Measurements from ENCODE around the gene SEL1L2. TPM values are rescaled to one million over a fixed set of nuclear protein-coding genes. Genes with fewer than 3 reads are reported as not detected.

Gene SEL1L2
- total RNA-seq, 6 experiments from 2014 or later: not detected

DNA sequence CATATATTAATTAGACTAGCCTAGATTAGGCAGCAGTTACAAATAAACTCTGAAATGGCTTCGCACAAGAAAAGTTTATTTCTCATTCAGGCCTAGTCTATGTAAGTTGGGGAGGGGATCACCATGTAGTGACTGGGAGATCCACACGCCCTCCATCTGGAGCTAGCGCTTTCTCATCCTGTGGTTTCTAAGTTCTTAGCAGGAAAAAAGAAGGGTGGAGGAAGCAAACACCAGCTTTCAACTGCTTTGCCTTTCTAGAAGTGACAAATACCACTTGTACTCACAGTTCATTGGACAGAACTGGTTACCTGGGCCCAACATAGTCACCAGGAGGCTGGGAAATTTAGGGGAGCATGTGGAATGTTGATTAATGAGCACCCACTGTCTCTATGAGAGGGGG, 158.9 kb downstream of the SEL1L2 start:
- Histone ChIP-seq H3K36me3 (no peaks in the 10 kb centered on the region), H3K9me3 (peaks cover 0 to 3% (median 0%) of the 10 kb centered on the region in 4 donors), H3K4me3 (no peak overlapping the region), H3K4me1 (no peaks in the 10 kb centered on the region), H3K27me3 (no peaks in the 10 kb centered on the region), H3K27ac (no peak overlapping the region)
- DNase-seq (no peak), ATAC-seq (no peak)
- 86% methylated on average over 3 of the region's 3 CpGs for WGBS (ENCODE audit: insufficient coverage, low coverage, low lambda C conversion rate, missing lambda C conversion rate)
- TF ChIP-seq, protein P1, sequence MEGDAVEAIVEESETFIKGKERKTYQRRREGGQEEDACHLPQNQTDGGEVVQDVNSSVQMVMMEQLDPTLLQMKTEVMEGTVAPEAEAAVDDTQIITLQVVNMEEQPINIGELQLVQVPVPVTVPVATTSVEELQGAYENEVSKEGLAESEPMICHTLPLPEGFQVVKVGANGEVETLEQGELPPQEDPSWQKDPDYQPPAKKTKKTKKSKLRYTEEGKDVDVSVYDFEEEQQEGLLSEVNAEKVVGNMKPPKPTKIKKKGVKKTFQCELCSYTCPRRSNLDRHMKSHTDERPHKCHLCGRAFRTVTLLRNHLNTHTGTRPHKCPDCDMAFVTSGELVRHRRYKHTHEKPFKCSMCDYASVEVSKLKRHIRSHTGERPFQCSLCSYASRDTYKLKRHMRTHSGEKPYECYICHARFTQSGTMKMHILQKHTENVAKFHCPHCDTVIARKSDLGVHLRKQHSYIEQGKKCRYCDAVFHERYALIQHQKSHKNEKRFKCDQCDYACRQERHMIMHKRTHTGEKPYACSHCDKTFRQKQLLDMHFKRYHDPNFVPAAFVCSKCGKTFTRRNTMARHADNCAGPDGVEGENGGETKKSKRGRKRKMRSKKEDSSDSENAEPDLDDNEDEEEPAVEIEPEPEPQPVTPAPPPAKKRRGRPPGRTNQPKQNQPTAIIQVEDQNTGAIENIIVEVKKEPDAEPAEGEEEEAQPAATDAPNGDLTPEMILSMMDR (IDR thresholded peaks at IDR 0.05): no peak
- no peak for TF ChIP-seq POLR2A (IDR thresholded peaks at IDR 0.05)
- intact Hi-C loops (cut with DNase I): no loop called here

DNA sequence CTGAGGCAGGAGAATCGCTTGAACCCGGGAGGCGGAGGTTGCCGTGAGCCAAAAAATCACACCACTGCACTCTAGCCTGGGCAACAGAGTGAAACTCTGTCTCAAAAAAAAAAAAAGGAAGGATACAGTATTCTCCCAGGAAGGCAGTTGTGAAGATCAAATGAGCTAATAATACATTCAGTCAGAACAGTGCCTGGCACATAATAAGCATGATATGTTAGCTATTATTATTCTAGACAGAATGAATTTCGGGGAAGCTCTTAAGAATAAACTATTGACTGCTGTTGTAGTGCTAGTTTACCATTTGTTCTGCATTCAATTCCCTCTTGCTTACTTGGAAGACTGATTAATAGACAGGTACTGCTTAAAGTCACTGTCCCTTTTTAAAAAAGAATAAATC, 164.9 kb downstream of the SEL1L2 start:
- ATAC-seq (no peak), DNase-seq (no peak)
- WGBS (ENCODE audit: insufficient coverage, low coverage, low lambda C conversion rate, missing lambda C conversion rate): 72% methylated on average over 4 of the region's 5 CpGs
- intact Hi-C loops (cut with DNase I): no loop called here
- Histone ChIP-seq H3K27me3 (no peaks in the 10 kb centered on the region), H3K4me3 (no peak overlapping the region), H3K27ac (no peak overlapping the region), H3K4me1 (no peaks in the 10 kb centered on the region), H3K36me3 (no peaks in the 10 kb centered on the region), H3K9me3 (no peaks in the 10 kb centered on the region)
- TF ChIP-seq, protein P1 (IDR thresholded peaks at IDR 0.05): no peak
- no peak for TF ChIP-seq POLR2A (IDR thresholded peaks at IDR 0.05)

DNA sequence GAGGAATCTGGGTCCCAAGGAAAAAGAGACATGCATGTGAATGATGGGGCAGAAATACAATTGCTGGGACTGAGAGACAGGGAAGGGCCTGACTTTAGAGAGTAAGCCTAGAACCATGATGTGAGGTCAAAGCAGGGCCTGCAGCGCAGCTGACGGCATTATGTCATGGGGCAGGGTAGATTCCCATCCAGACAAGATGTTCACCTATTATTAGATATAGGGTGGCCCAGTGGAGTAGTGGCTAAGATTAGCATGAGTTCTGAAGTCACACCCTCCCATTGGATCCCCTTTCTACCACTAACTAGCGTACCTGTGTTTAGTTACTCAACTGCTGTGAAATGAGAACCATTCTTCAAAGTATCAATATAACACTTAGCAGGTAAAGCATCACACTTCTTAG, 166.0 kb downstream of the SEL1L2 start:
- Histone ChIP-seq H3K27ac (no peak overlapping the region), H3K27me3 (no peaks in the 10 kb centered on the region), H3K9me3 (no peaks in the 10 kb centered on the region), H3K4me3 (no peak overlapping the region), H3K36me3 (no peaks in the 10 kb centered on the region), H3K4me1 (no peaks in the 10 kb centered on the region)
- ATAC-seq: no peak
- intact Hi-C loops (cut with DNase I): loop anchor here in 1 of 2 donors (5.0 kb wide), 1 partner anchor 228 kb away; no protein-coding TSS in a partner anchor
- DNase-seq: no peak
- WGBS (ENCODE audit: insufficient coverage, low coverage, low lambda C conversion rate, missing lambda C conversion rate): 90% methylated on average over 2 of the region's 3 CpGs
- TF ChIP-seq POLR2A (IDR thresholded peaks at IDR 0.05): no peak
- TF ChIP-seq, protein P1 (IDR thresholded peaks at IDR 0.05): no peak

DNA sequence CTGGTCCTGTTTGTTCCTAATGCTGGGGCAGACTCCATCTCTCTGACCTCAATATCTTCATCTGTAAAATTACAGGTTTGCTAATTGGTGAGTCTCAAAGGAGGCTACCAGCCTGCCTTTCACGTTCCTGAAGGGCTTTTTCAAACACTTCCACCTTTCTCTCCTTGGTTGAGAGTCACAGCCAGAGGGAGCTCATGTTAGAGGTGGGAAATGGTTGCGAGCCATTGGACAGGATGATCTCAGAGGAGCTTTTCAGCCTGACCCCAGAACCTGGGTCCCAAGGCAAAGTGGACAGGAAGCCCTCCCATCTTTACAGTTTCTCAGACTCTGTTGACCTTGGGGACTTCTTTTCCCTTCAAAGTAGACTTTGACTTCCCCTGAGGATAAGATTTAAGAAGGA, 168.0 kb downstream of the SEL1L2 start:
- Histone ChIP-seq H3K27ac (no peak overlapping the region), H3K27me3 (no peaks in the 10 kb centered on the region), H3K4me1 (no peaks in the 10 kb centered on the region), H3K36me3 (peaks cover 0 to 7% (median 2%) of the 10 kb centered on the region in 4 donors), H3K9me3 (no peaks in the 10 kb centered on the region), H3K4me3 (no peak overlapping the region)
- DNase-seq: no peak
- intact Hi-C loops (cut with DNase I): loop anchor here in 1 of 2 donors (5.0 kb wide), 1 partner anchor 230 kb away; no protein-coding TSS in a partner anchor
- no peak for ATAC-seq
- no peak for TF ChIP-seq POLR2A (IDR thresholded peaks at IDR 0.05)
- TF ChIP-seq, protein P1 (IDR thresholded peaks at IDR 0.05): no peak
- WGBS (ENCODE audit: insufficient coverage, low coverage, low lambda C conversion rate, missing lambda C conversion rate): 56% methylated on average over 2 of the region's 2 CpGs

DNA sequence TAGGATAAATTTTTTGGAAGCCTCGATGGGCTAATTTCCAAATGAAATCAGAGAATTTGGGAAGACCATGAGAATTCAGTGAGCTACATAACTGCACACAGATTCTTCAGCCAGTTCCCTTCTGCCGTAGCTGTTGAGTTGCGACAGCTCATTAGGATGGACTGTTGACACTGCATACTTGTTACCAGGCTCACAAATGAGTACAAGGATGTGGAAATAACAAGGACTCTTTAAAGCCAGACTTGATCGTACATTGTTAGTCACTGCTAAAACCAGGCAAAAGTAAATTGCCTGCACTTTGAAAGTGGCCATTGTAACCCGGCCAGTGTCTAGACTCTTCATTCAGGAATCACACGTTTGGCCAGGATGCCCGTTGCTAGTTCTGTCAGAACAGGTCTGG, 168.5 kb downstream of the SEL1L2 start:
- TF ChIP-seq, protein P1 (IDR thresholded peaks at IDR 0.05): no peak
- no peak for TF ChIP-seq POLR2A (IDR thresholded peaks at IDR 0.05)
- 83% methylated on average over 6 of the region's 7 CpGs for WGBS (ENCODE audit: insufficient coverage, low coverage, low lambda C conversion rate, missing lambda C conversion rate)
- no peaks in the 10 kb centered on the region for H3K9me3 ChIP-seq
- no peak overlapping the region for H3K27ac ChIP-seq
- intact Hi-C loops (cut with DNase I): loop anchor here in 1 of 2 donors (5.0 kb wide), 1 partner anchor 230 kb away; no protein-coding TSS in a partner anchor
- H3K36me3 ChIP-seq: peaks cover 0 to 13% (median 6%) of the 10 kb centered on the region in 4 donors
- H3K4me3 ChIP-seq: no peak overlapping the region
- no peaks in the 10 kb centered on the region for H3K27me3 ChIP-seq
- no peak for DNase-seq
- H3K4me1 ChIP-seq: no peaks in the 10 kb centered on the region
- ATAC-seq: no peak

Data from right lobe of liver (tissue), 6 donors.